ENCODE data around the gene DNASE1L3.
"Not testable (repeated sequence)": the region's sequence is repeated elsewhere in the genome, so short reads cannot be mapped to it uniquely, and the experiment has no call there.

DNASE1L3 gene

DNA sequence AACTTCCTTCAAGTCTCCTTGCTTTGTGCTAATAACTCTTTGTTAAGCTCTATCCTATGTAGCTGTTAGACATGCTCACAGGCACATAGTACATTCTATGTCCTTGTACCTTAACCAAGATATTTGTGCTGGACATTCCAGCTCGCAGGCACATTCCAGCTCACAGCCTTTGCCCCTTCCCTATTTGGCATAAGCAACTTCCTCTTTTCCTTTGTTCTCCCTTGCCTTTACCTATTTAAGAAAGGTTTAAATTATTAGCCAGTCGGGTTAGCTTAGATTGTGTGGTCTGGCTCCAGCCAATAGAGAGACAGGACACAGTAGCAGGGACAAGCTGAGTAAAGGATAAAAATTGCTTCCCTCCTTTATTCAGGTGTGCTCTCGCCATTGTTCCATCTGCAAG, 9.3 kb downstream of the DNASE1L3 start:
- not testable (repeated sequence) for DNase-seq (ENCODE audit: low read depth in 2 of 2)

- no peak for DNase-seq (ENCODE audit: low read depth in 2 of 2)
Observed at GRCh38 chr3:58200846-58201355, 9.9 kb downstream of the DNASE1L3 start.

GRCh38 chr3:58200121-58200709, 10.6 kb downstream of the DNASE1L3 start:
- no peak for DNase-seq (ENCODE audit: low read depth in 2 of 2)

- DNase-seq (ENCODE audit: low read depth in 2 of 2): no peak
Observed at GRCh38 chr3:58198804-58199203, 12.0 kb downstream of the DNASE1L3 start.

- DNase-seq (ENCODE audit: low read depth in 2 of 2): no peak
Observed at GRCh38 chr3:58198362-58198761, 12.4 kb downstream of the DNASE1L3 start.

DNA sequence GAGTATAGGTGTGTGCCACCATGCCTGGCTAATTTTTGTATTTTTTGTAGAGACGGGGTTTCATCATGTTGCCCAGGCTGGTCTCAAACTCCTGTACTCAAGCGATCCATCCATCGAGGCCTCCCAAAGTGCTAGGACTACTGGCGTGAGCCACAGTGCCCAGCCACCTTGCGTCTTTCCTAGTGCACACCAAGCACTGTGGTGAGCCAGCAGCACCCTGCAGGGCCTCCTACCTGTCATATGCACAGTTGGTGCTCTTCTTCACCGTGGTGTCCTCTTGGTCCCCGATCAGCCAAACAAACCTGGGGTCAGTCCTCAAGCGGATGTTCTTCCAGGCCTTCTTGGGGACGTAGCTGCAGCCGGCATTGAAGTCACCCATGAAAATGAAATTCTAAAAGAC, 13.2 kb downstream of the DNASE1L3 start:
- DNase-seq (ENCODE audit: low read depth in 2 of 2): no peak

DNA sequence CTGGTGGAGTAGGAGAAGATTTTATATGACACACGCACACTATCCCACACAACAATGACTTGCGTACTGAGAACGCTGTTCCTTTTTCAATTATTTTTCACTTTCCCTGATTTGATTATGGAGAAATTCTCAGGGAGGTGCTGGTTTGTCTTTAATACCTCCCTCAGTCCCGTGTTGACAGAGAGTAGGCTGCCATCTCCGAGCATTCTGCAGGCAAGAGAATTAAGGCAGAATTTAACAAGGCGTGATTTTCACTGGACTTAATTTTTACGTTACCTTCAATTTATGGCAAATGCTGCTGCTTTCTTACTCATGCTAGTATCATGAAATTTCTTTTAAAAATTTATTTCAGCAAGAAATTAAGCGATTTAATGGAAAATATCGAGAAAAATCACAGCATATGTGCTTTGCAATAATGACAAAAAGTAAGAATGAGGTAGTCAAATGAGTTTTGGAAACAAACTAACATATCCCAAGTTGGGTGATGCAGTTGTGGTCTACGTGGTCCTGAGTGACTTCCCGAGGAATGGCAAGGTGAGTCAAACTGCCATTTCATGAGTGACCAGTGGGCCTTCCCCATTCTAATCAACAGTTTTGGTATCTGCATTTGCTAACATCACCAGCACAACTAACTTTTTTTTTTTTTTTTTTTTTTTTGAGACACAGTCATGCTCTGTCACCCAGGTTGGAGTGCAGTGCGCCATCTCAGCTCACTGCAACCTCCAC, 16.9 kb downstream of the DNASE1L3 start:
- no peak for DNase-seq (ENCODE audit: low read depth in 2 of 2)

- DNase-seq (ENCODE audit: low read depth in 2 of 2): no peak
Observed at GRCh38 chr3:58192069-58192468, 18.7 kb downstream of the DNASE1L3 start.

- DNase-seq (ENCODE audit: low read depth in 2 of 2): no peak
Observed at GRCh38 chr3:58191361-58191991, 19.3 kb downstream of the DNASE1L3 start.

GRCh38 chr3:58190882-58191281, 19.9 kb downstream of the DNASE1L3 start:
- no peak for DNase-seq (ENCODE audit: low read depth in 2 of 2)

DNA sequence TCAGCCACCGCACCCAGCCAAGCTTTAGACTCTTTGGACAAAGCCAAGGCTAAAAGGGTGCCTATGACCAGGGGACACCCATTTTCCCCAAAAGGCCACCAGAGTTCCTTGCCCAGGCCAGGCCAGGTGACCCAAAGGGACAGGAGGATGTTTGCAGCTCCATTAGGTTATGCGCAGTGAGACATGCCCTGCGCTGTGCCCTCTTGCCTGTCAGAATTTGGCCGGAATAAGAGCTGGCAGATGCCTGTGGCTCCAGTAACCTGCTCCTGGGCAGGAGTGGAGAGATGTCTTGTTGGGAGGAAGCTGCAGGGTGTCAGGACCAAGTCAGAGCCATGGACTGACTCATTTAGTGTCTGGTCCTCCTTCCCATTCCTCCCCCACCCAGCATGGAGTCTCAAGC, 20.5 kb downstream of the DNASE1L3 start:
- DNase-seq (ENCODE audit: low read depth in 2 of 2): no peak

GRCh38 chr3:58189691-58190090, 21.1 kb downstream of the DNASE1L3 start:
- no peak for DNase-seq (ENCODE audit: low read depth in 2 of 2)

DNA sequence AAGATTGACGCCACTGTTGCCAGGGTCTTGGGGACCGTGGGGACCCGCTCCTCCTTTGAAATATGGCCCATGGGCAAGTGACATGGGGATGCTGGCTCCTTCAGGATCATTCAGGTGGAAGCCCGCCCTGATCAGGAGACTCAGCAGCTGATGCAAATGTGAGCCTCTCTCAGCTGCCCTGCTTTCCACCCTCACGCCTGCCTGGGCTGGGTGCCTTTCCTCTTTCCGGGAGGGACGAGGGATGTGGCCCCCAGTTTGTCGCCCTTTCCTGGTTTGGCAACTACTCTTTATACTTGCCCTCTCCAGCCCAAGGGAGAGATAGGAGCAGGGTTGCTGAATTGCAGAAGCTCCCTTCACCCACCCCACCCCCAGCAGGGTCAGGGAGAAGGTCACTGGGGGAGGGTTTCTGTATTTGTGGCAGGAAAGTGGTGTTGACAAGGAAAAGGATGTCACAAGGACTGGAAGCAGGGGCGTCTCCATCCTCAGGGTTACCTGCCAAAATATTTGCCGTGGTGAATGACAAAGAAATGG, 21.8 kb downstream of the DNASE1L3 start:
- no peak for DNase-seq (ENCODE audit: low read depth in 2 of 2)

GRCh38 chr3:58188173-58188564, 22.6 kb downstream of the DNASE1L3 start:
- no peak for DNase-seq (ENCODE audit: low read depth in 2 of 2)

- DNase-seq (ENCODE audit: low read depth in 2 of 2): no peak
Observed at GRCh38 chr3:58184982-58185360, 25.8 kb downstream of the DNASE1L3 start.

- no peak for DNase-seq (ENCODE audit: low read depth in 2 of 2)
Observed at GRCh38 chr3:58184309-58184981, 26.3 kb downstream of the DNASE1L3 start.

DNA sequence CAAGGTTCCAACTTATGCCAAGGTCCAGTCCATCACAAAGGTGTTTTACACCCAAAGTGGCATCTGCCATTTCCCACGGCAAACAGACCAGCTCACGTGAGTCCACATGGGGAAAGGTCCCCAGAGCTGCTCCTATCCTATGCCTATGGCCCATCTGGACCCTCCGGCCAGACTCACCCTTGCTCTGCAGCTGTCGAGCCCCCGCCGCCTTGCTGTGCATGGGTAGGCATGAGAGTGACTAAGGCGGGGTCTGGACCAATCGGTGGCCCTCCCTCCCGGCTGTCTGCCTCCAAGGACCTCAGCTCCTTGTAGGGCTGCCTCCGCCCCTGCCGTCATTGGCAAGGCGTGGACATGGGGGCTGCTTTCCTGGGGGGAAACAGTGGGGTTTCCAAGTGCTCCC, 26.9 kb downstream of the DNASE1L3 start:
- no peak for DNase-seq (ENCODE audit: low read depth in 2 of 2)

DNA sequence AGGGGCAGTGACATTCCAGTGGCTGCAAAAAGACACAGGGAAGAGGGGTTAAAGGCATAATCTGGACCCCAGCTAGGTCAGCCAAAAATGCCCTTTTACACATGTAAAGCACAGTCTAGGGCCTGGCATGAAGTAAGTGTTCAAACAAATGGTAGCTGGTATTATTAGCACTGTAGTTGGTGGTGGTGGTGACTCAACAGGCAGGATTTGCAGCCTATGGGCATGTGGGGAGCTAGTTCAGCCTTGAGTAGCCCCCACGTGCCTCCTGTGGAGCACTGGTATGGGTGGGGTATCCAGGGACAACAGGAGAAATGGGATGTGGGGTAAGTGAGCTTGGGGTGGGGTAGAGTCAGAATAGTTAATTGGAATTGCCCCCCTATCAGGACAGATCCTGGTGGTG, 27.6 kb downstream of the DNASE1L3 start:
- DNase-seq (ENCODE audit: low read depth in 2 of 2): no peak

GRCh38 chr3:58180940-58181587, 29.7 kb downstream of the DNASE1L3 start:
- DNase-seq (ENCODE audit: low read depth in 2 of 2): no peak

- no peak for DNase-seq (ENCODE audit: low read depth in 2 of 2)
Observed at GRCh38 chr3:58180099-58180880, 30.5 kb downstream of the DNASE1L3 start.

Measured in stimulated activated CD8-positive, alpha-beta memory T cell treated with anti-CD3 and anti-CD28 coated beads, Interleukin-7, amount 100 ng/mL, for 1 hour (primary cell).